Measurements from ENCODE around the gene TOMT.

Gene TOMT

GRCh38 chr11:72105888-72106287 lies at the start of gene TOMT:
Gene TOMT (plus strand): TSS chr11:72105924. CDS start chr11:72105952, 28 bp downstream.
- DNase-seq (ENCODE audit: low read depth, low spot score): no peak

- no peak for DNase-seq (ENCODE audit: low read depth, low spot score)
Measured at GRCh38 chr11:72058416-72059034, 47.2 kb upstream of the TOMT start.

- DNase-seq (ENCODE audit: low read depth, low spot score): no peak
Measured at GRCh38 chr11:72061739-72062396, 43.9 kb upstream of the TOMT start.

- no peak for DNase-seq (ENCODE audit: low read depth, low spot score)
Measured at GRCh38 chr11:72066855-72067254, 38.9 kb upstream of the TOMT start.

GRCh38 chr11:72067266-72067665 lies 38.5 kb upstream of the TOMT start:
- DNase-seq (ENCODE audit: low read depth, low spot score): no peak

- no peak for DNase-seq (ENCODE audit: low read depth, low spot score)
Measured at GRCh38 chr11:72067676-72068075, 38.0 kb upstream of the TOMT start.

GRCh38 chr11:72069200-72069599 lies 36.5 kb upstream of the TOMT start:
- no peak for DNase-seq (ENCODE audit: low read depth, low spot score)

- DNase-seq (ENCODE audit: low read depth, low spot score): no peak
Measured at GRCh38 chr11:72069787-72070251, 35.9 kb upstream of the TOMT start.

GRCh38 chr11:72070491-72070890 lies 35.2 kb upstream of the TOMT start:
- DNase-seq (ENCODE audit: low read depth, low spot score): no peak

- DNase-seq (ENCODE audit: low read depth, low spot score): no peak
Measured at GRCh38 chr11:72072348-72072747, 33.4 kb upstream of the TOMT start.

GRCh38 chr11:72075109-72075508 lies 30.6 kb upstream of the TOMT start:
- DNase-seq (ENCODE audit: low read depth, low spot score): no peak

- no peak for DNase-seq (ENCODE audit: low read depth, low spot score)
Measured at GRCh38 chr11:72075756-72076155, 30.0 kb upstream of the TOMT start.

GRCh38 chr11:72078477-72078876 lies 27.2 kb upstream of the TOMT start:
- DNase-seq (ENCODE audit: low read depth, low spot score): no peak

- no peak for DNase-seq (ENCODE audit: low read depth, low spot score)
Measured at GRCh38 chr11:72079819-72080325, 25.9 kb upstream of the TOMT start.

- peak; percentile 100 for DNase-seq (ENCODE audit: low read depth, low spot score)
Measured at GRCh38 chr11:72080326-72081183, 25.2 kb upstream of the TOMT start, which contains the start of the genes LRRC51 and NUMA1. Gene LRRC51 (plus strand): TSS chr11:72080850. CDS start chr11:72089084, 8,234 bp downstream. Gene NUMA1 (minus strand): TSS chr11:72080542. CDS start chr11:72035943, 44,599 bp downstream.

GRCh38 chr11:72081184-72081644 lies 24.5 kb upstream of the TOMT start:
- no peak for DNase-seq (ENCODE audit: low read depth, low spot score)

GRCh38 chr11:72081821-72082453 lies 23.8 kb upstream of the TOMT start:
- DNase-seq (ENCODE audit: low read depth, low spot score): no peak

- DNase-seq (ENCODE audit: low read depth, low spot score): no peak
Measured at GRCh38 chr11:72083414-72083813, 22.3 kb upstream of the TOMT start.

GRCh38 chr11:72084076-72084475 lies 21.6 kb upstream of the TOMT start:
- DNase-seq (ENCODE audit: low read depth, low spot score): no peak

- DNase-seq (ENCODE audit: low read depth, low spot score): no peak
Measured at GRCh38 chr11:72084965-72085364, 20.8 kb upstream of the TOMT start.

- no peak for DNase-seq (ENCODE audit: low read depth, low spot score)
Measured at GRCh38 chr11:72085621-72086351, 19.9 kb upstream of the TOMT start.
